Measurements from ENCODE around the gene ANK2.

The ANK2 gene

DNA sequence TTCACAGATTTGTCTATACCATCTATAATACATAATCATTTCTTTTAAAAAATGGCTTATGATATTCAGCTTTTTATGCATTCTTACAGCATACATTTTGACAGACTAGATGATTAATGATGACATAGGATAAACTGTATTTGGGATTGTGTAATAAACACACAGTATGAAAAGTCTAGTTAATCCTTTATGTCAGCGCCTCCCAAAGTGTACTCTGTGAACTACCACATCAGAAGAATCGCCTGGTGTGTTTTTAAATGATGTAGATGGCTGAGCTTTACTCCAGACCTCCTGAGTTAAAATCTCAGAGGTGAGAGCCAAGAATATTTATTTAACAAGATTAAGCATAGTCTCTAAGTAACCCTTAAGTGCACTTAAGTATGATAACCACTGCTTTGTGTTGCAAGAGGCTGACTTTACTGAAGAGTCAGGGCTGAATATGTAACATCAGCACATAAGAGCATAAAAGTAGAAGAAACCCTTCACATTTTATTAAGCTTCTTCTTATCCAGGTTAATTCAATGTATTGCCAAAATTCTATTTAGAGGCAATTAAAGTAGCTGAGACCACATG lies 104.2 kb downstream of the ANK2 start:
- DNase-seq (ENCODE audit: low read depth in 1 of 2, low spot score in 1 of 2) = no peak
- no peak for TF ChIP-seq POLR2AphosphoS5 (IDR thresholded peaks at IDR 0.05; ENCODE audit: low read depth)

DNA sequence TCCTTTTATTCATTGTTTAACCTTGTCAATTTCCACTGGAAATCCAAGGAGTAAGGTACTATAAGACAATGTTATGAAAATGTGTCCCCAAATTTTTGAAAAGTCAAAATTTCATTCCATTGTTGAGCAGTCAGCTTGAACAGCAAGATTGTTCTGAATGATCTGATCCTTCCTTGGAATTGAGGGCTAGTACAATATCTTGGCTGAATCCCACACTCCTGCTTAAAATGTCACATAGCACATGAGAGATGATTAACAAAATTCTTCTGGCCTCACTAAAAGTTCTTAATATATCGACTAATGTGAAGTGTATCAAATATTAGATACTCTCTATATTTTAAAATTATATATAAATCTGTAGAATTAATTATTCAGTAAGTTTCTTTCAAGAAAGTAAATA lies 104.8 kb downstream of the ANK2 start:
- H3K27me3 ChIP-seq (ENCODE audit: insufficient read depth, poor library complexity, severe bottlenecking) = no peaks in the 10 kb centered on the region

More for the DNA sequence above, 104.2 kb downstream of the ANK2 start:
- Histone ChIP-seq H3K4me3 (replicated peaks; ENCODE audit: insufficient read depth, low read length) (no peak overlapping the region), H3K27ac (replicated peaks) (no peak overlapping the region), H3K27me3 (ENCODE audit: insufficient read depth, poor library complexity, severe bottlenecking) (no peaks in the 10 kb centered on the region)

DNA sequence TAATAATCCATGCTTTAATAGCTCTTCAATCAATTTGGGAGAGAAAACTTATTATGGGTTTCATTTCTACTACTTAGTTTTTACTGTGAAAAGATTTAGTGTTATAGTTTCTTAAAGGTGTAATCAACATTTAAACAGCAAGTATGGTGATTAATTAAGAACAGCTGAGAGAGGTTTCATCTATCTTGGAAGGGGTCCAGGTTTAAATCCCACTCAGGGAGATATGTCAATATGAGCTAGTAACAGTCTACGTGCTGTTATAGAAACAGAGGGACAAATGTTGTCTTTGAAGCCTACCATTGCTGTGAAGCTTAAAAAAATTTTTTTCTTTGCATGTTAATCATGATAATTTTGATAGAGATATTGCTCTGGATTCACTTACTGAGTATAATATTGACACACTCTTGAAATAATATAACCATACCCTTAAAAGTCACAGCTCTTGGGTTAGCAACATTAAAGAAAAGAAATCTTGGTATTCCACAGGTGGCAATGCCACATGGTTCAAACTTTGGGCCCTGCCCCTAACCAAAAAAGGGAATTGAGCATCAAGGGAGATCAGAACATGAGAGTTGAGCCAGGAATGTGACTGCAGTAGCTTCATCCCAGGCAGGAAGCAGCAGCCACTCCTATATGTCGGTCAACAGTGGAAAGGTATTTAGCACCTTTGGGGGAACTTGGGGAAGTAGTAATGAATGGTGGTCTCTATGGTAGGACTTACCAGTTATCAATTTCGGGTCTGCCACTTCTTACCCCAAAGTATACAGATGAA lies 107.8 kb downstream of the ANK2 start:
- Histone ChIP-seq H3K27me3 (ENCODE audit: insufficient read depth, poor library complexity, severe bottlenecking) (no peaks in the 10 kb centered on the region), H3K4me3 (replicated peaks; ENCODE audit: insufficient read depth, low read length) (no peak overlapping the region), H3K27ac (replicated peaks) (no peak overlapping the region)
- TF ChIP-seq POLR2AphosphoS5 (IDR thresholded peaks at IDR 0.05; ENCODE audit: low read depth) (no peak), GABPA (IDR thresholded peaks at IDR 0.05; ENCODE audit: low read depth) (no peak), SPI1 (IDR thresholded peaks at IDR 0.05; ENCODE audit: borderline replicate concordance, low read depth) (no peak)
- TF ChIP-seq, protein P1, sequence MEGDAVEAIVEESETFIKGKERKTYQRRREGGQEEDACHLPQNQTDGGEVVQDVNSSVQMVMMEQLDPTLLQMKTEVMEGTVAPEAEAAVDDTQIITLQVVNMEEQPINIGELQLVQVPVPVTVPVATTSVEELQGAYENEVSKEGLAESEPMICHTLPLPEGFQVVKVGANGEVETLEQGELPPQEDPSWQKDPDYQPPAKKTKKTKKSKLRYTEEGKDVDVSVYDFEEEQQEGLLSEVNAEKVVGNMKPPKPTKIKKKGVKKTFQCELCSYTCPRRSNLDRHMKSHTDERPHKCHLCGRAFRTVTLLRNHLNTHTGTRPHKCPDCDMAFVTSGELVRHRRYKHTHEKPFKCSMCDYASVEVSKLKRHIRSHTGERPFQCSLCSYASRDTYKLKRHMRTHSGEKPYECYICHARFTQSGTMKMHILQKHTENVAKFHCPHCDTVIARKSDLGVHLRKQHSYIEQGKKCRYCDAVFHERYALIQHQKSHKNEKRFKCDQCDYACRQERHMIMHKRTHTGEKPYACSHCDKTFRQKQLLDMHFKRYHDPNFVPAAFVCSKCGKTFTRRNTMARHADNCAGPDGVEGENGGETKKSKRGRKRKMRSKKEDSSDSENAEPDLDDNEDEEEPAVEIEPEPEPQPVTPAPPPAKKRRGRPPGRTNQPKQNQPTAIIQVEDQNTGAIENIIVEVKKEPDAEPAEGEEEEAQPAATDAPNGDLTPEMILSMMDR (IDR thresholded peaks at IDR 0.05; ENCODE audit: insufficient read depth, low read length) = no peak
- TF ChIP-seq, protein P2, sequence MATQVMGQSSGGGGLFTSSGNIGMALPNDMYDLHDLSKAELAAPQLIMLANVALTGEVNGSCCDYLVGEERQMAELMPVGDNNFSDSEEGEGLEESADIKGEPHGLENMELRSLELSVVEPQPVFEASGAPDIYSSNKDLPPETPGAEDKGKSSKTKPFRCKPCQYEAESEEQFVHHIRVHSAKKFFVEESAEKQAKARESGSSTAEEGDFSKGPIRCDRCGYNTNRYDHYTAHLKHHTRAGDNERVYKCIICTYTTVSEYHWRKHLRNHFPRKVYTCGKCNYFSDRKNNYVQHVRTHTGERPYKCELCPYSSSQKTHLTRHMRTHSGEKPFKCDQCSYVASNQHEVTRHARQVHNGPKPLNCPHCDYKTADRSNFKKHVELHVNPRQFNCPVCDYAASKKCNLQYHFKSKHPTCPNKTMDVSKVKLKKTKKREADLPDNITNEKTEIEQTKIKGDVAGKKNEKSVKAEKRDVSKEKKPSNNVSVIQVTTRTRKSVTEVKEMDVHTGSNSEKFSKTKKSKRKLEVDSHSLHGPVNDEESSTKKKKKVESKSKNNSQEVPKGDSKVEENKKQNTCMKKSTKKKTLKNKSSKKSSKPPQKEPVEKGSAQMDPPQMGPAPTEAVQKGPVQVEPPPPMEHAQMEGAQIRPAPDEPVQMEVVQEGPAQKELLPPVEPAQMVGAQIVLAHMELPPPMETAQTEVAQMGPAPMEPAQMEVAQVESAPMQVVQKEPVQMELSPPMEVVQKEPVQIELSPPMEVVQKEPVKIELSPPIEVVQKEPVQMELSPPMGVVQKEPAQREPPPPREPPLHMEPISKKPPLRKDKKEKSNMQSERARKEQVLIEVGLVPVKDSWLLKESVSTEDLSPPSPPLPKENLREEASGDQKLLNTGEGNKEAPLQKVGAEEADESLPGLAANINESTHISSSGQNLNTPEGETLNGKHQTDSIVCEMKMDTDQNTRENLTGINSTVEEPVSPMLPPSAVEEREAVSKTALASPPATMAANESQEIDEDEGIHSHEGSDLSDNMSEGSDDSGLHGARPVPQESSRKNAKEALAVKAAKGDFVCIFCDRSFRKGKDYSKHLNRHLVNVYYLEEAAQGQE (IDR thresholded peaks at IDR 0.05; ENCODE audit: insufficient replicate concordance, low read depth) = no peak
- DNase-seq (ENCODE audit: low read depth in 1 of 2, low spot score in 1 of 2) = no peak

More for the DNA sequence above, 104.8 kb downstream of the ANK2 start:
- no peak for DNase-seq (ENCODE audit: low read depth in 1 of 2, low spot score in 1 of 2)
- Histone ChIP-seq H3K27ac (replicated peaks) (no peak overlapping the region), H3K4me3 (replicated peaks; ENCODE audit: insufficient read depth, low read length) (no peak overlapping the region)
- TF ChIP-seq, protein P1 (IDR thresholded peaks at IDR 0.05; ENCODE audit: insufficient read depth, low read length) = no peak
- TF ChIP-seq GABPA (IDR thresholded peaks at IDR 0.05; ENCODE audit: low read depth) = no peak
- TF ChIP-seq, protein P2 (IDR thresholded peaks at IDR 0.05; ENCODE audit: insufficient replicate concordance, low read depth) = no peak
- TF ChIP-seq POLR2AphosphoS5 (IDR thresholded peaks at IDR 0.05; ENCODE audit: low read depth) = no peak
- no peak for TF ChIP-seq SPI1 (IDR thresholded peaks at IDR 0.05; ENCODE audit: borderline replicate concordance, low read depth)

DNA sequence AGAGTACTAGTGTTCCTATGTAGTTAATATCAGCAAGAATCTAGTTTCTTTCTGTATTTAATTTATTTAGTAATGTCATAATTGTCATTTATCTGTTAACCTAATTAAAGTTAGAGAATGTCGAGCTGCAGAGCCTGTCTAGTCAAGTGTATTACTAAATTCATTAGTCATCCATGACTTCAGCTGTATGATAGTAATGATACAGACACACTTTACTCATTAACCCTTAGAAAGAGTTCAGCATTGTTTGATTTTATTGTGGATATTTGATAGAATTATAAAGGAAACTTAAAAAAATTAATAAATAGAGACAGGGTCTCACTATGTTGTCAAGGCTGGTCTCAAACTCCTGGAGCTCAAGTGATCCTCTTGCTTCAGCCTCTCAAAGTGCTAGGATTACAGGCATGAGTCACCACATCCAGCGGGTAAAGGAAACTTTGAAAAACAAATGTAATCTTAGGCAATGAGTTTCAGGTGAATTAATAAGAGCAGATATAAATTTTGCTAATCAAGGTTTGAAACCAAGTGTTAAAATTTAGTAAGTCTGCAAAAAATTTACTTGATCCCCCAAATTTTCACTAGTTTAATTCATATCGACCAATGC lies 110.6 kb downstream of the ANK2 start:
- no peaks in the 10 kb centered on the region for H3K27me3 ChIP-seq (ENCODE audit: insufficient read depth, poor library complexity, severe bottlenecking)
- TF ChIP-seq, protein P1 (IDR thresholded peaks at IDR 0.05; ENCODE audit: insufficient read depth, low read length) = no peak
- TF ChIP-seq GABPA (IDR thresholded peaks at IDR 0.05; ENCODE audit: low read depth) = no peak
- no peak for TF ChIP-seq SPI1 (IDR thresholded peaks at IDR 0.05; ENCODE audit: borderline replicate concordance, low read depth)
- no peak for TF ChIP-seq POLR2AphosphoS5 (IDR thresholded peaks at IDR 0.05; ENCODE audit: low read depth)
- TF ChIP-seq, protein P2 (IDR thresholded peaks at IDR 0.05; ENCODE audit: insufficient replicate concordance, low read depth) = no peak
- H3K4me3 ChIP-seq (replicated peaks; ENCODE audit: insufficient read depth, low read length) = no peak overlapping the region
- DNase-seq (ENCODE audit: low read depth in 1 of 2, low spot score in 1 of 2) = no peak
- no peak overlapping the region for H3K27ac ChIP-seq (replicated peaks)
